ENCODE data around the gene ACTA2.
A peak's percentile ranks its signal among the peaks of the same experiment; 100 is the strongest.
"Not testable (repeated sequence)": the region's sequence is repeated elsewhere in the genome, so short reads cannot be mapped to it uniquely, and the experiment has no call there.

Gene ACTA2

DNA sequence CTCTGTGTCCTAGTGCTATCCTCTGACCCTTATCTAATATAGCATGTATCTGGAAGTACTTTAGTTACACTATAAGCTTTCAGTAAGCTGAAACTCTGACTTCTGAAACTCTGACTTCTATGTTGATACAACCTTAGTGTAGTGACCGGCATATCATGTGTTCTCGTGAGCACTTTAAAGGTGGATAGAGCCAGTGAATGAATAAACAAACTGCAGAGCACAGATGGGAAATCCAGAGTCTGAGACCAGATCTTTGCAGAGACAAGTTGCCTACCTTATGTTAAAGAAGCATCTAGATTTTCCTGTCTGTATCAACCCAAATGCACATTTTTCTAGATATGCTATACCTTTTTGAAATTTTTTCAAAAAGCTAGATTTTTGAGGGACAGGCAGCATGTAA lies 3.5 kb downstream of the ACTA2 start:
- DNase-seq: no peak

DNA sequence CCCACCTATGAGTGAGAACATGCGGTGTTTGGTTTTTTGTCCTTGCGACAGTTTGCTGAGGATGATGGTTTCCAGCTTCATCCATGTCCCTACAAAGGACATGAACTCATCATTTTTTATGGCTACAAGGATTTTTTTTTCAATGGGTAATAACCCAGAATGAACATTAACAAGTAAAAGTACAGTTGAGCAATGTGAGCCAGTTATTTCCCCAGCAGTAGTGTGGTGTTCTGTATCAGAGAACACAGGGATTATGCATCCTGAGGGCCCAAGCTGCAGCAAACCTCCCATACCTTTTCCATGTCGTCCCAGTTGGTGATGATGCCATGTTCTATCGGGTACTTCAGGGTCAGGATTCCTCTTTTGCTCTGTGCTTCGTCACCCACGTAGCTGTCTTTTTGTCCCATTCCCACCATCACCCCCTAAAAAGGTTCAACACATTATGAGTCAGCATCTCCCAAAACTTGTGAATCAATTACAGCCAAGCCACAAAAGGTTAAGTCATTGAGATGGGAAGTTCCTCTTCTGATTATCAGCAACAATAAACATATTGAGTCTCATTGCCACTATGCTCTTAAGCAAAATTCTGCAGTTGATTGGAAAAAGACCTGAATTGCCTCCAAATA lies 5.5 kb downstream of the ACTA2 start:
- DNase-seq: no peak

DNA sequence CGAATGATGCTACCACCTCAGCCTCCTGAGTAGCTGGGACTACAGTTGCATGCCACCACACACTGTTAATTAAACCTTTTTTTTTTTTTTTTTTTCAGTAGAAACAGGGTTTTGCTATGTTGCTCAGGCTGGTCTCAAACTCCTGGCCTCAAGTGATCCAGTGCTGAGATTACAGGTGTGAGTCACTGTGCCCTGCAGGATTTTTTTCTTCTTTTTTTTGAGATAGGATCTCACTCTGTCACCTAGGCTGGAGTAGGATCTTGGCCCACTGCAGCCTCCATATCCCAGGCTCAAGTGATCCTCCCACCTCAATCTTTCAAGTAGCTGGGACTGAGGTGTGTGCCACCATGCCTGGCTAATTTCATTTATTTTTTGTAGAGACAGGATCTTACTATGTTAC lies 6.4 kb downstream of the ACTA2 start:
- DNase-seq: no peak

DNA sequence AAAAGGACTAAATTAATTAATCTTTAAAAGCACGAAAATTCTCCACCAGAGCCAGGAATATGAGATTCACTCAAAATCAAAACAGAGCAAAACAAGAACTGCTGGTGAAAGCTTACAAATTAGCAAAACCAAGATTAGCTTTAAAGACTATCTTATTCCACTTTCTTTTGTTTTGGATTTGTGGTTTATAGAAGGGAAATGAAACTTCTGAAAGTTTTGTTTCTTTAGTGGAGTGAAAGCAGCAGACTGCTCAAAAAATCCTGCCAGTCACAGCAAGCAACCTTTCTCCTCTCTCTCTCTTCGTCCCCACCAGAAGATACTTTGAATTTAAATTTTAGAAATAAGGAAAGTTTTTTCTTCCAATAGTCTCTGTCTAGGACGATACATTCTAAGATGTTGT lies 7.8 kb downstream of the ACTA2 start:
- DNase-seq: no peak

DNA sequence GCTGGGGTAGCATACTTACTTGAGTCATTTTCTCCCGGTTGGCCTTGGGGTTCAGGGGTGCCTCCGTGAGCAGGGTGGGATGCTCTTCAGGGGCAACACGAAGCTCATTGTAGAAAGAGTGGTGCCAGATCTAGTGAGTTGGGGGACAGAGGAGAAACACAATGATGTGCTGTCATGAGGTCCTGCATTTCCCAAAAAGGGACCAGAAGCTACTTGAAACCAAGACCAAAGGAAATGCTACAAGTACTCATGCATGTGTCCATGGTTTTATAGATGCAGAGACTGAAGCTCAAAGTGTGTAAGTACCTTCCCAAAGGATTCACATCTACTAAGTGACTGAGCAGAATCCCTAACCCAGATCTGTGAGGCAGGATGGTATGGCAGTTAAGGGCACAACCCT lies 8.8 kb downstream of the ACTA2 start:
- DNase-seq: no peak

DNA sequence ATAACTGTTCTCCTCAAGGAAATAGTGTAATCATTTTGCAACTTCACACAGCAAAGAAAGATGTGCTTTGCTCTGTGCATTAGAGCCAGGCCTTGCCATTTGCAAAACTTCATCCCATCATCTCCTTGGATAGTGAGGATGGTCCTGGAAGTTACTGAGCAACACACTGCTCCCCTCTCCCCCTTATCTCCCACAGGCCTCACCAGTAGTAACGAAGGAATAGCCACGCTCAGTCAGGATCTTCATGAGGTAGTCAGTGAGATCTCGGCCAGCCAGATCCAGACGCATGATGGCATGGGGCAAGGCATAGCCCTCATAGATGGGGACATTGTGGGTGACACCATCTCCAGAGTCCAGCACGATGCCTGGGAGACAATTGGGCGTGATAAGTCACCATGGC lies 11.5 kb downstream of the ACTA2 start:
- DNase-seq: no peak

DNA sequence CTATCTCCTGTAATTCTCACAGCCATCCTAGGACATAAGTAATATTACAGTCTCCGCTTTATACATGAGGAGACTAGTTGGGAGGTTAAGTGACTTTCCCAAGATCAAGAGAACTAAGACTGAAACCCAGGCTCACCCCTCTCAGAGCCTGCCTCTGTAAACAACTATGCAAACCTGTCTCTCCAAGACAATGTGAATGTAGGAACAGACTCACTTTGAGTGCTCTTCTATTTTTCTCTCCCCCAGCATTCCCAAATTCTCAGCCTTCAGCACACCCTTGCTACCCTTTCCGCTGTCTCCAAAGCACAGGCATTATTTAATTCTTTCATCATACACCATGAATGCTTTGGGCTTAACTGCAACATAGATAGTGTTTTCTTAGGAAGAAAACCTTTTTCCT lies 13.6 kb downstream of the ACTA2 start:
- no peak for DNase-seq

DNA sequence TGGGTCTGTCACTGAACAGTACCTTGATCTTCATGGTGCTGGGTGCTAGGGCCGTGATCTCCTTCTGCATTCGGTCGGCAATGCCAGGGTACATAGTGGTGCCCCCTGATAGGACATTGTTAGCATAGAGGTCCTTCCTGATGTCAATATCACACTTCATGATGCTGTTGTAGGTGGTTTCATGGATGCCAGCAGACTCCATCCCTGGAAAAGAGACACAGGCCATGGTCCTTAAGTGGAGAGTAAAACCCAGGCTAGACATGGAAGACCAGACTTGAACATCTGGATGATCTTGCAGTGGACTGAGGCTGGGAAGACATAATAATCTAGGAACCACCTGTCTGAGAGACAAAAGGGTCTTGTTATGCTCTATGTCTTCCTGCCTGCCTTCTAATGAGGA lies 14.5 kb downstream of the ACTA2 start:
- DNase-seq: no peak

DNA sequence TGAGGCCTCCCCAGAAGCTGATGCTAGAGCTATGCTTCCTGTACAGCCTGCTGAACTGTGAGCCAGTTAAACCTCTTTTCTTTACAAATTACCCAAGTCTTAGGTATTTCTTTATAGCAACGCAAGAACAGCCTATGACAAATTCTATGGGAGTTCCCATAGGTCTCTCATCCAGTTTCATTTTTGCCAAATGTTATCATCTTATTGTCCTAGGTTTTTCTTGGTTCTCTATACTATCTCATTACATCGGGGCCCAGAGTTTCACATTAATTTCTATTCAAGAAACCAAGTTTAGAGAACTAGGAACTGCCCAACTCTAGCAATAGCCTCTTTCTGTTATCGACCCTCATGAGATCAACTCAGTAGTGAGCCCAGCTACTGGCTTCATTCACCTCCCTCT lies 15.9 kb downstream of the ACTA2 start:
- no peak for DNase-seq

DNA sequence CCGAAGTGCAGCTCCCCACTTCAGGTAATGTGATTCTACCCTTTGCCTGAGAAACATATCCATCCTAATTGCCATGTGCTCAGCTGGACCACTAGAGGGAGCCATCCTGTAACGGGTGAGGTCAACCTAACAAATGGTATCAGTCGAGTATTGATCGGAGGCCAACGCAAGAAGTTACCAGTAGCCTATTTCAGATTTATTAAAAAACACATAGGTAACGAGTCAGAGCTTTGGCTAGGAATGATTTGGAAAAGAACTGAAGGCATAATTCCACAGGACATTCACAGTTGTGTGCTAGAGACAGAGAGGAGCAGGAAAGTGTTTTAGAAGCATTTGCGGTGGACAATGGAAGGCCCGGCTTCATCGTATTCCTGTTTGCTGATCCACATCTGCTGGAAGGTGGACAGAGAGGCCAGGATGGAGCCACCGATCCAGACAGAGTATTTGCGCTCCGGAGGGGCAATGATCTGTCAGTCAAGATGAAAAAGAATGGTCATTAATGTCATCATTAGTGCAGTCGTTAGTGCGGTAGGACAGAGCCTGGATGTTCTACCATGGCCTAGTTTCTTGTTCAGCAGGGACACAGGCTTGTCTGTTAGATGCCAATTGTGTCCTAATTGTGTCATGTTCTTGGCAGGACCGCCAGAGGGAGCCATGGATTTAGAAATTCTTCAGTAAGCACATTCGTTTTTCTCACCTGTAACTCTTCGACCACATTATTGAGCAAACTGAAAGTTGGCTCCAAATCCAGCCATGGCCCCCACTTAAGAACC lies 17.5 kb downstream of the ACTA2 start:
- DNase-seq: peak; percentile 64

DNA sequence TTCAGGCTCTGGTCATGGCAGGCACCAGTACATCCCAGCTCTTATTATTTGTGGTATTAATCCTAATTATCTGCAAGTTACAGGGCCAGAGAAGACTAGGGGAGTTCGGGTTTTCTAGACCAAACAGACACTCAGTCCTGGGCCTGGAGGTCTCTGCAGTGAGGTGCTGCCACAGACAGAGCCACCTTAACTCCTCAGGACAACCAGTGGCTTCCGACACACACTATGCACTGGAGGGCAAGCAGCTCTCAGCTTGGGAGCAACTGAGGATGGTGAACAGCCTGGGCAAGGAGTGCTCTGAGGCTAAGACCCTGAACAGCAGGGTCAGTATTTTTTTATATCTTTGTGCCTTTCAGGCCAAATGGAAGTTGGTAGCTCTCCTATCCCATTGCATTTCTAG lies 19.0 kb downstream of the ACTA2 start:
- no peak for DNase-seq

DNA sequence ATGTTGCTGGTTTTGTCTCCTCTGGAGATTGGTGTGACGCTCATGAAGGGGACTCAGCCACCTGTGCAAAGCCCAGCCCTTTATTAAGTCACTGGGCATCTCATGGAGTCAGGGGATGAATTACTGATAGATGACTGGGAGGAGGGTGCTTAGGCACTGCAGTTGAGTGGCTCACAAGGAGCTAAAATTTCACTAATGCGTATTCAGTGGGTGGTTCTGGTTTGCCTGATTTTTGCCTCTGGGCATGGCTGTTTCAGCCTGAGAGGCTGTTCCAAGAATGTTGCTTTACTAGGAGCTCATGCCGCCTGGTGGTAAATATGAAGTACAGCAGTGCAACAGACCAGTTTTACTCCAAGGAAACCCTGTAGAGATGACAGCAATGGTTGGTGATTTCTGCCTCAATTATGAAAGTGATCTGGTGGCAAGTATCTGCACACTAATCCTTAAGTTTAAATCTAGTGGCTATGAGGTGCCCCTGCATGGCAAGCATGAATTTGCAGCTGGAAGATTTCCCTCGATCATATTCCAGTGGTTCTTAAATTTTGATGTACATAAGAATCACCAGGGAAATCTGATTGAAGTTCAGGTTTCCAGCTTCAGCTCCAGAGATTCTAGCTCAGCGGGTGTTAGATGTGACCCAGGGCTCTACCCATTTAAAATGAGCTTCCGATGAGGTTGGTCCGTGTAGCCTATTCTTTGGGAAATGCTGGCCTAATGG lies 19.9 kb downstream of the ACTA2 start:
- peak; percentile 7 for DNase-seq

DNA sequence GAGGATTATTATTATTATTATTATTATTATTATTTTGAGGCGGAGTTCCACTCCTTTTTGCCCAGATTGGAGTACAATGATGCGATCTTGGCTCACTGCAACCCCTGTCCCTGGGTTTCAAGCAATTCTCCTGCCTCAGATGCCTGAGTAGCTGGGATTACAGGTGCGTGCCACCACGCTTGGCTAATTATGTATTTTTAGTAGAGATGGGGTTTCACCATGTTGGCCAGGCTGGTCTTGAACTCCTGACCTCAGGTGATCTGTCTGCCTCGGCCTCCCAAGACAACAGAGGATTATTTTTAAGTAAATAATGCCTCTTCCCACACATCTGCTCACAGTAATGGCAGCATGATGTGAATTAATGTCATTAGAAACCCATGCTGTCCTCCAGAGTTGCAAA lies 20.5 kb downstream of the ACTA2 start:
- DNase-seq: not testable (repeated sequence)

DNA sequence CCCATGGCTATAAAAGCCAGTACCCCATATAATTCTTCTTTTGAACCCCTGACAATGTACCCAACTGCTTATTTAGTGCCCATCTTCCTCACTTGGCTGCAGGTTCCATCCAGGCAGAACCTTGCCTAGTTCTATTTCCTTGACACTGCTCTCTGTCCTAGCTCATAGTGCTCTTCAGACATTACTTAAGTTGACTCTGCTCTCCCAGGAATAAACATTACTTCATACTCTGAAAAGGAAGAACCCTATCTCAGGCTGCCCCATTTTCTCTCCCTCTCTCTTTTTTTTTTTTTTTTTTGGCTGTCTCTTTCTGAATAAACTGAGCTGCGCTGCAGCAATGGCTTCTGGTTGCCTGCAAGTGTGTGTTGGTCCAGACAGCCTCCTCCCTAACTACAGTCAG lies 21.0 kb downstream of the ACTA2 start:
- DNase-seq: no peak

DNA sequence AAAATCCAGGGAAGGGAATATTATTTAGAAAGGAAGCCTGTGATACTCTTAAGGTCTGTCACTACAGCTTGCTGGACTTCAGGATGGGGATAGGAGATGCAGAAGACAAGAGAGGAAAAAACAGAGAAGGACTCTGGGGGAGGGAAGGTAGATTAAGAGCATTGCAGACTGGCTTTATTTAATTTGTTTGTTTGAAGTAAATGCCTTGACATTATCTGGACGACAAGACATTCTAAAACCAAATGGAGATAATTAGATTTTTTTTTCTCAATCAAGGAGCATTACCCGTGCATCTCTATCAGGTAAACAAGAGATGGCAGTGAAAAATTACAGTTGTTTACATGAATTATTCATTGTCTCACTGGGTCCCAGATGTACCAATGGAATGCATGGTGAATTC lies 24.3 kb downstream of the ACTA2 start:
- DNase-seq: no peak

DNA sequence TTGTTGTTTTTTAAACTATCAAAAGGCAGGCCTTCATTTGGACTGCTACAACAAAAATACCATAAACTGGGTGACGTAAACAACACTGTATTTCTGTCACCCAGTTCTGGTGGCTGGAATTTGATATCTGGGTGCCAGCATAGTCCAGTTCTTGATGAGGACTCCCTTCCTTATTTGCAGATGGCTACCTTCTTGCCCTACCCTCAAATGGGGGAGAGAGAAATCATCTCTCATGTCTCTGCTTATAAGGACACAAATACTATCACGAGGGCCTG lies 25.2 kb downstream of the ACTA2 start:
- DNase-seq: no peak

DNA sequence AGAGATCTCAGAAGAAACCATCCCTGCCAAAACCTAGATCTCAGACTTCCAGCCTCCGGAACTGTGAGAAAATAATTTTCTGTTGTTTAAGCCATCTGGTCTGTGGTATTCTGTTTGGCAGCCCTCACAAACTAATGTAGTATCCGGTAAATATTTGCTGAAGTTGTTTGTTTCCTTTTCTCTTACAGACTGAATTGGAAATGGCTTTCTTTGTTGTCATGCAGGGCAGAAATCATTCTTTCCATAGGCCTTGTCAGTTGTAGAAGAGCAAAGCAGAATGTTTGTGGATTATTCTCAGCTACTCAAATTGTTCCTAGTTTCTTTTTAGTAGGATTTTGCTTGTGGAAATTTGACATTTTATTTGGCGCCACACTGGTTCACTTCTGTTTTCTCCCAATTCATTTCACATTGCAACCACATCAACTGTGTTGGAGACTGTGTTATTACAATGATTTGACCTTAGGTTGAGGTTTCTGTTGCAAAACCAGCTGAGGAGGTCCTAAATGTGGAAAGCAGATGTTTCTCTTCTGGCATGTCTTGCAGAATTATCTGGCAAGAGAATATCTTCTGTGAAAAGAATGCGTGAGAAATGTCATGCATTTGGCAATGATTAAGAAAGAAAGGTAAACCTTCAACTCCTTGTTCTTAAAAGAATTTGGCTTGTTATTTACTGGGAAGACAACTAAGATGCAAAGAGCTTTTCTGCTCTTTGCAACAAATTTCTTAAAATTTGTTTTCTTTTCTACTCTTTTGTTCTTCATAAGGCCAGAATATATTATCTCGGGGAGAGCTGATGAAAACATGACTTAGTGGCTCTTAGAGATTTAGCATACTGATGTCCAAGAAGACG lies 25.8 kb downstream of the ACTA2 start:
- no peak for DNase-seq

DNA sequence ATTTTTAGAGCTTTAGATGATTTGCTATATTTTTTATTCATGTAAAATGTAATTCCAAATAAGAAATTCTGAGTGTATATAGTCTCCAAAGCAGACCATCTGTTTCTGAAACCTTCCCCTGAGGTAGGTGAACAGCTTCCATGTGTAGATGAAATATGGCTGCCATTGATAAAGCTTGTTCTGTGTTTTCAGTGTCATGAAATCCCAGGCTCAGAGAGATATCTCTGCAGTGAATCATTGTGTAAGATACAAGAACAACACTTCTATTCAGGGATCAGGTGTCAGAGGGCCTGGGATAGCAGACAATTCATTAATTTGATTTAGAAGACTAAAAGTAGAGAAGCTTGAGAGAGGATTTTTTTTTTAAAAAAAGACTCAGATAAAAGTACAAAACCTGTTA lies 29.1 kb downstream of the ACTA2 start:
- DNase-seq: no peak

DNA sequence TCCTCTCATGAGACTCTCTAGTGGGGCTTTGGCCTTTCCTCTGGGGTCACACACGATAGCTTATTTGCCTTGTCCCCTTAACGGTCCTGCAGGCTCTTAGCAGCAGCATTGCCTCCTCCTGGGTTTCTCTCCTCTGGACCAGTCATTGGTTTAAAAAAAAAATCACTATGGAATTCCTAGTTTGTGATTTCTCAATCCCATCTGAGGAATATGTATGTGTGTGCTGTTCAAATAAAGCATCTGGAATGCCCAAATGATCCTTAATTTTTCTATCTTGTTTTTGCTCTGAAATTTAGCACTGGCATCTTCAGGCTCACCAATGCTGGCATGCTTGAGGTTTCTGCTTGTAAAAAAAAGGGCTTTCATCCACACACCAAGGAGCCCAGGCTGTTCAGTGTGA lies 30.5 kb downstream of the ACTA2 start:
- DNase-seq: no peak

DNA sequence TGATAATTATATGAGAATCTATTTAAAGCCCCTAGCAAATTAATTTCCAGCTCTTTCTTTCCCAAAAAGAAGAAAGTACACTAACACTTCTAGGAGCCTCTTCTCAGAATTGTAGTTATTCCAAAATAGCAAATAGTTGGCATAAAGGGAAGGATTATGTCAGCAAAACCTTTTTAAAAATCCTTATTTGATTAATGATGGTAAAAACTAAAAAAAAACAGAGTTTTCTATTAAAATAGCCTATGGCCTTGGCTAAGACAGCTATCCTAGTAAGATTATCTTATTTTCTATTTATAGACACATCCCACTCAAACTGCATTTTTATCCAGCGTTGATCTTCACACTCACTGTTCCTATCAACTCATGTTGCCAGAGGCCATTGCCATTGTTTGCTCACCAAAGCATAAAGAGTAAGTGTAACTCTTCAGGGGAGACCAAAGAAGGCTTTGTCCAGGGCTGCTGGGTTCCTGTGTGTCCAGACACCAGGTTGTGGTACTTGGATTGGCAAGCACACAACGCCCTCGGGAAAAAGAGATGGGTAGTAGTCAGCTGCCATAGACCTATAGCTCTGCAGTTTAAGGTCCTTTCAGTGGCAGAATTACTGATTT lies 31.5 kb downstream of the ACTA2 start:
- DNase-seq: no peak

DNA sequence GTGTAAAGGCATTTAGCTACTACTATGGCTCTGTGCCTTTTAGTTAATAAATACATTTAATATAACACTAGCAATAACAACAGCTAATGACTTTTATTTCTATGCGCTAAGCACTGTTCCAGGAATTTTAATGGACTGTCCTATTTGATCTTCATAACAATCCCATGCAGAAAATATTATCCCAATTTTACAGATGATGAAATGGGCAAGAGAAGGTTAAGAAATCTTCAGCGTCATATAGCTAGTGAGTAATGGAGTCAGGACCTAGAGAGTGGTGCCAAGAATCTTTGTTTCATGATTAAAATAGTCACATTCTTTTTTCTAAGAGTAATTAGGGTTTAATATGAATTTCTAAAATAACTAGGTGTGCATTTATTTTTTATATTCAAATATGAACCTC lies 32.4 kb downstream of the ACTA2 start:
- no peak for DNase-seq

DNA sequence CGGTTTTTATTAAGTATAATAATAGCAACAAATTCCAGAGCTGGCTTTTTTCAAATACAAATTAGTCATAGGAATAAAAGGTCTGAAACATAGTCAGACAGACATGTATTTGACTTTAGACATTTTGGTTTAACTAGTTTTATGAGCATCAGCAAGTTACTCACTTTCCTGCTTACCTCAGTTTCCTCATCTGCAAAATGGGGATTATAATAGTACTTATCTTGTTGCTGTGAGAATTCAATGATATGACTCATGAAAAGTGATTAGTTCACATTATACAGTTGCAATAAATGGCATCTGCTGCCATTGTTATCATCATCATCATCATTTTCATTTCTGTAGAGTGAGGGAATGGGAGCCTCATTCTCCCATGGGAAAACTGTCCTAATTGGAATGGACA lies 33.5 kb downstream of the ACTA2 start:
- no peak for DNase-seq

DNA sequence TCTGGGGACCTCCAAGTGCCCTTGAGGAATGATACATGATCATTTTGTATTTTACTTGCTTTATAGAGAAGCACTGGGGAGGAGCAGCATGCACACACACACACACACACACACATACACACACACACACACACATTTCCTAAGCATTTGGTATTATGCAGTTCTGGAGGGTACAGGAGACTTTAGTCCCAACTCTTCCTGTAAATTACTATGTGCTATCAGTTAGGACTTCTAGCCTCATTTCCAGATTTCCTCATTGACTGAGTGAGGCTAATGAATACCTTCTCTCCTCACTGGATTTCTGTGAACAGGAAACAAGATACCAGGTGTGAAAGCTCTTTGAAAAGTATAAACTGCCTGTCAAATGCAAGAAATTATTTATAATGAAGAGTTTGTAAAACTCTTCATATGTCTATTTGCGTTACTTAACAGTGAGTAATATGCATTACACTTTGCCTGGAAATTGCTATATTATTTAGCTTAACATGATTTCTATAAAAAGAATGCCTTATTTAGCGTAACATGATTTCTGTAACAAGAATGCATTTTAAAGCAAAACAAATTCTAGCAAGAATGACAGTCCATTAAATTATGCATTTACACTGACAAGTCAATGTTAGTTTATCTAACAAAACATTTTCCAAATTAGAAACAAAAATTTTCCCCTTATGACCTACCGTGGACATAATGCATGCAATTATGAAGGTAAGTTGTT lies 34.2 kb downstream of the ACTA2 start:
- DNase-seq: no peak

Measured in stimulated activated naive CD4-positive, alpha-beta T cell treated with Interleukin-2 at 50 U/mL for 16 hours (primary cell).